SK-N-MC (cell line): ENCODE data around the gene ADIPOR2.

Experiments
- DNase-seq: peaks from one replicate; pipeline ENCODE4 v3.0.0-alpha.2; 2011; ENCODE audit warnings: low read depth, low spot score
- H3K27ac ChIP-seq: fragments of 200-600 bp; sonication (generic); 2 replicates; pipeline ENCODE4 v1.5.1; 2016; ENCODE audit warnings: mixed run types
- H3K36me3 ChIP-seq: fragments of 200-600 bp; sonication (generic); 2 replicates; pipeline ENCODE4 v1.6.1; 2017; ENCODE audit warnings: antibody characterized with exemption, low read length, mixed read lengths; ENCODE audit not compliant: insufficient read depth
- H3K4me3 ChIP-seq: fragments of 200-600 bp; sonication (generic); 2 replicates; pipeline ENCODE4 v1.5.1; 2016
- H3K9ac ChIP-seq: fragments of 200-600 bp; sonication (generic); 2 replicates; pipeline ENCODE4 v1.8.0; 2017; ENCODE audit warnings: mixed run types, mixed read lengths; ENCODE audit not compliant: insufficient read length
- H3K9me3 ChIP-seq: fragments of 200-600 bp; sonication (generic); 2 replicates; pipeline ENCODE4 v1.6.1; 2017; ENCODE audit warnings: low read depth, mild to moderate bottlenecking, antibody characterized with exemption, low read length, moderate library complexity, mixed read lengths
- EZH2 ChIP-seq: fragments of 200-600 bp; sonication (generic); IDR thresholded peaks from one replicate; pipeline ENCODE4 v1.6.1; 2017; ENCODE audit warnings: antibody characterized with exemption
- FOXP2 ChIP-seq: optimal IDR thresholded peaks from 2 replicates; pipeline ENCODE3; 2011; ENCODE audit warnings: mild to moderate bottlenecking, moderate library complexity; ENCODE audit not compliant: insufficient read depth; ENCODE audit errors: extremely low read length, control extremely low read depth
- POLR2AphosphoS5 ChIP-seq: IDR thresholded peaks from 2 replicates; pipeline ENCODE4 v1.6.1; 2012; ENCODE audit warnings: mild to moderate bottlenecking, low read depth, low read length, borderline replicate concordance

ADIPOR2 gene

DNA sequence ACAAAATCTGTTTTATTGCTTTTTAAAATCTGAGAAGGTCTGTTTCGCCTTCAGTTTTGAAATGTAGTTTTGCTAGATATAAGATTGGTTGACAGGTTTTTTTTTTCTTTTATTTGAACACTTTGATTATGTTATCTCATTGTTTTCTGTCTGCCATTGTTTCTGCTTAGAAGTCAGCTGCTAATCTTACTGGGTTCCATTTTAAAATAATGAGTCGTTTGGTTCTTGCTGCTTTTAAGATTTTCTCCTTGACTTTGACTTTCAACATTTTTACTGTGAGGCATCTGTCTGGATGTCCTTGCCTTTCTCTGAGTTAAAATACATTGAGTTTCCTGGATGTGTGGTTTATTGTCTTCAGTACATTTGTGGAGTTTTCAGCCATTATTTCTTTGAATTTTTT, 56.7 kb downstream of the ADIPOR2 start:
- Histone ChIP-seq H3K36me3 (peaks cover 36% of the 10 kb centered on the region), H3K9ac (no peak overlapping the region), H3K4me3 (no peak overlapping the region), H3K27ac (no peak overlapping the region), H3K9me3 (peaks cover 9% of the 10 kb centered on the region; the same call in 1 of the 2 replicates)
- no peak for TF ChIP-seq POLR2AphosphoS5
- TF ChIP-seq EZH2, result no peak
- TF ChIP-seq FOXP2, result no peak
- no peak for DNase-seq

GRCh38 chr12:1749019-1749418, 58.1 kb downstream of the ADIPOR2 start:
- Histone ChIP-seq H3K9me3 (peaks cover 8% of the 10 kb centered on the region; the same call in 1 of the 2 replicates), H3K4me3 (no peak overlapping the region), H3K36me3 (peaks cover 37% of the 10 kb centered on the region), H3K27ac (no peak overlapping the region), H3K9ac (no peak overlapping the region)
- TF ChIP-seq EZH2, result no peak
- TF ChIP-seq FOXP2, result no peak
- DNase-seq, result no peak

DNA sequence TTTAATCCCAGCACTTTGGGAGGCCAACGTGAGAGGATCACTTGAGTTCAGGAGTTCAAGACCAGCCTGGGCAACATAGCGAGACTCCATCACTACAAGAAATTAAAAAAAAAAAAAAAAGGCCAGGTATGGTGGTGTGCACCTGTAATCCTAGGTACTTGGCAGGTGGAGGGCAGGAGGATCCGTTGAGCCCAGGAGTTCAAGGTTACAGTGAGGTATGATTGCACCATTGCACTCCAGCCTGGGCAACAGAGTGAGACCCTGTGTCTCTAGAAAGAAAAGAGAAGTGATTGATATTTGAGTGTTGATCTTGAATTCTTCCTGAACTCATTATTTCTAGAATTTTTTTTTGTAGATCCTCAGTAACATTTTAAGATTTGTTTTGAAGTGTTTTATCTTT, 59.4 kb downstream of the ADIPOR2 start:
- Histone ChIP-seq H3K36me3 (peaks cover 38% of the 10 kb centered on the region), H3K9ac (no peak overlapping the region), H3K9me3 (peaks cover 8% of the 10 kb centered on the region; the same call in 1 of the 2 replicates), H3K27ac (no peak overlapping the region), H3K4me3 (no peak overlapping the region)
- TF ChIP-seq EZH2 (no peak), POLR2AphosphoS5 (no peak), FOXP2 (no peak)
- DNase-seq, result no peak

GRCh38 chr12:1758376-1758775, 67.5 kb downstream of the ADIPOR2 start:
- H3K36me3 ChIP-seq, result peaks cover 37% of the 10 kb centered on the region
- H3K27ac ChIP-seq, result no peak overlapping the region; the same call in 1 of the 2 replicates
- H3K9me3 ChIP-seq, result no peaks in the 10 kb centered on the region
- TF ChIP-seq EZH2, result no peak
- no peak for TF ChIP-seq FOXP2
- TF ChIP-seq POLR2AphosphoS5, result no peak
- no peak overlapping the region for H3K4me3 ChIP-seq
- no peak overlapping the region for H3K9ac ChIP-seq
- no peak for DNase-seq

- Histone ChIP-seq H3K9me3 (no peaks in the 10 kb centered on the region), H3K36me3 (peaks cover 37% of the 10 kb centered on the region), H3K27ac (no peak overlapping the region; the same call in 1 of the 2 replicates), H3K9ac (no peak overlapping the region), H3K4me3 (no peak overlapping the region)
- TF ChIP-seq POLR2AphosphoS5 (no peak), FOXP2 (no peak)
- no peak for DNase-seq
Observed at GRCh38 chr12:1758887-1759286, 68.0 kb downstream of the ADIPOR2 start.

DNA sequence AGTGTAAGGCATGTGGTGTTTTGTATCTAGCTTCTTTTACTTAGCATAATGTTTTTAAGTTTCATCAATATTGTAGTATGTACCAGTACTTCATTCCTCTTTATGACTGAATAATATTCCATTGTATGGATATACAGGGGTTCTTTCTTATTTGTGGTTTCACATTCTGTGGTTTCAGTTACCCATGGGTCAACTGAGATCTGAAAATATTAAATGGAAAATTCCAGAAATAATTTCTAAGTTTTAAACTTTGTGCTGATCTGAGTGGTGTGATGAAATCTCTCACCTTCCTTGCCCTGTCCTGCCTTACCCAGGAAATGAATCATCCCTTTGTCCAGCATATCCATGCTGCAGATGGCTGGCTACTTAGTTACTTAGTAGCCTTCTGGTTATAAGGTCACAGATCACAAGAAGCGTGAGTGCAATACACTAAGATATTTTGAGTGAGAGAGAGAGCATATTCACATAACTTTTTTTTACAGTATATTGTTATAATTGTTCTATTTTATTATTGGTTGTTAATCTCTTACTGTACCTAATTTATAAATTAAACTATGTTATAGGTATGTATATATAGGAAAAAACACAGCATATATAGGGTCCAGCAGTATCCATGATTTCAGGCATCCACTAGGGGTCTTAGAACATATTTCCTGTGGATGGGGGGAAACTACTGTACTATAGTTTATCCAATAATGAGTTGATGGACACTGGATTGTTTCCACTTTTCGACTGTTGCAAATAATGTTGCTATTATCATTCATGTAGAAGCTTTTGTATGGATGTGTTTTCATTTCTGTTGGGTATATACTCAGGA, 69.9 kb downstream of the ADIPOR2 start:
- no peak for DNase-seq
- no peak overlapping the region for H3K27ac ChIP-seq
- H3K4me3 ChIP-seq, result no peak overlapping the region
- no peak for TF ChIP-seq POLR2AphosphoS5
- no peak for TF ChIP-seq FOXP2
- TF ChIP-seq EZH2, result no peak
- H3K9ac ChIP-seq, result no peak overlapping the region
- H3K9me3 ChIP-seq, result no peaks in the 10 kb centered on the region
- H3K36me3 ChIP-seq, result peaks cover 27% of the 10 kb centered on the region

DNA sequence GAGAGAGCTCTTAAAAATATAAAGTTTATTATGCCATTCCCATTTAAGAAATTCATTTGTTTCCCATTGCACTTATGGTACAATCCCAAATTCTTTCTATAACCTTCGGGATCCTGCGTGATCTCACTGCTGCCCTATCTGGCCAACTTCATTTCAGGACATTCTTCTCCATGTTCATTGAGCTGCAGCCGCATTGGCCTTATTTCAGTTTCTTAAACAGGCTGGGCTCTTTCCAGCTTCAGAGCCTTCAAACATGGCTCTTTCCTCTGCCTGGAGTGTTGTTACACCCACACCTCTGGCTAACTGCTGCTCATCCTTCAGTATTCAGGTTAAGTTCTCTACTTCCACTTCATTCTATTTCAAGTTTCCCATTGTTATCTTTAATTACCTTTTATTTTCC, 71.0 kb downstream of the ADIPOR2 start:
- no peak for DNase-seq
- no peak overlapping the region for H3K9ac ChIP-seq
- no peaks in the 10 kb centered on the region for H3K9me3 ChIP-seq
- no peak for TF ChIP-seq EZH2
- TF ChIP-seq FOXP2, result no peak
- no peak for TF ChIP-seq POLR2AphosphoS5
- H3K27ac ChIP-seq, result no peak overlapping the region
- peaks cover 23% of the 10 kb centered on the region for H3K36me3 ChIP-seq
- no peak overlapping the region for H3K4me3 ChIP-seq

DNA sequence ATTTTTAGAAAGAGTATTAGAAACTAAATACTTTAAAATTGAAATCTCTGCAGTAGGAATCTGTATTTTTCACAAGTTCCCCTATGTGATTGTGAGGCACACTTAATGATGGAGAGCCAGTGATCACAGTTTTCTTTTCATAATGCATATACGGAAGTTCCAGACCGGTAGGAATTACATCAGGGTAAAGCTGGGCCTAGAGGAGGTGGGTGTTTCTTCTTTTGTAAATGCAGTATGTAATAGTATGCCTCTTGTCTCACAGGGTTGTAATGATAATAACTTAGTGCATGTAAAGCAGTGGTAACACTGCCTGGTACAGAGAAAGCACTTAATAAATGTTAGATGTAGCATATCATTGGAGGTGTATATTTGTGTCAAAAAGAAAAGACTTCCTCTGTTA, 72.3 kb downstream of the ADIPOR2 start:
- no peak overlapping the region for H3K4me3 ChIP-seq
- no peak for TF ChIP-seq POLR2AphosphoS5
- no peak for TF ChIP-seq FOXP2
- TF ChIP-seq EZH2, result no peak
- peaks cover 13% of the 10 kb centered on the region for H3K36me3 ChIP-seq
- DNase-seq, result no peak
- no peak overlapping the region for H3K27ac ChIP-seq
- H3K9me3 ChIP-seq, result no peaks in the 10 kb centered on the region
- no peak overlapping the region for H3K9ac ChIP-seq

DNA sequence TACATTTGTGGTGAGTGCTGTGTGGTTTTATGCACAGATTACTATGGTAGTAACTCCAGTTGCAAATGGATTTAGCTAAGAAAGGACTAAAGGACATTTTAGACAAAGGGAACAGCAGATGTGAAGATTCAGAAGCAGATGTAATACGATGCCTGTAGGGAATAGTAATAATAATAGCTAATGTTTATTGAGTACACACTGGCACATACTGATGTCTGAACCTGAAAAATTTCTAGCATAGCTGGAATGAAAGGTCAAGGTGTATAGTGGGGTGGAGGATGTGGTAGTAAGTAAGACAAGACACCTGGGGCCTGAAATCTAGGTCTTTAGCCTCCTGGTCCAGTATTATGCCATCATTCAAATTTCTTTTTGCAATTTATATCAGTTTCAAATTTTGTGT, 75.2 kb downstream of the ADIPOR2 start:
- no peak for DNase-seq
- no peak overlapping the region for H3K9ac ChIP-seq
- H3K4me3 ChIP-seq, result no peak overlapping the region
- no peak overlapping the region; the same call in 1 of the 2 replicates for H3K27ac ChIP-seq
- peaks cover 3% of the 10 kb centered on the region for H3K36me3 ChIP-seq
- TF ChIP-seq POLR2AphosphoS5 (no peak), EZH2 (no peak), FOXP2 (no peak)
- no peaks in the 10 kb centered on the region for H3K9me3 ChIP-seq
